Measurements from ENCODE around the gene AQP9. TPM values are rescaled to one million over a fixed set of nuclear protein-coding genes. Genes with fewer than 3 reads are reported as not detected.

Gene AQP9
- total and polyA plus RNA-seq, 2 experiments from 2014 or later = 0.57 to 0.60 TPM

DNA sequence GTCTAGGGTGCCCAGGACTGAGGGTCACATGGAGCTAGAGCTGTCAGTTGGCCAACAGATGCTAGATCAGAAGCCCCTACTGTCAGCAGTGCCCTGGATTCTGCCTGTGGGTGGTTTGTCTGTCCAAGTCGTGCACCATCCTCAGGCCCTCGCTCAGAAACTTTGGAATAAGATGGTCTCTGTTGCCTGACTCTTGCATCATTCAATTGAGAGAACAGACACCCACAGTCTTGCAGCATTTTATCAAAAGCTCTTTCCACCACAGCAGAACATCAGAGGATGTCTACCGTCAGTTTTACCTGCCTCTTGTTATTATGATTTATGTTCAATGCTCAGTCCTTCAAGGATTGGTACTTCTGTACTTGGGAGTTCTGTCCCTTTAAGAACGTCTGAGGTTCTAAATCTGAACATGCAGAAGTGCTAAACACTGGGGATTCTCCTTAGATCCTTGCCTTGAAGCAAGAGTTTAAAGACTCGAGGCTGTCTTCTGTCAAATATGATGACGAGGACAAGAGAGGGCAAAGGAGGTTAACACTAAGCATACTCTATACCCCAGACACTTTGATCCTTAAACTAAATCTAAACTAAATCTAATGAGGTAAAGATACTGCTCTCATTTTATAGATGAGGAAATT lies 4.8 kb downstream of the AQP9 start:
- Histone ChIP-seq H4K20me1 (ENCODE audit: insufficient read depth, poor library complexity, severe bottlenecking) (no peaks in the 10 kb centered on the region), H3K36me3 (replicated peaks; ENCODE audit: insufficient read depth, low read depth) (no peaks in the 10 kb centered on the region), H3K27me3 (peaks cover 5% of the 10 kb centered on the region), H3K4me1 (ENCODE audit: insufficient read depth) (no peaks in the 10 kb centered on the region), H3K9me3 (ENCODE audit: low read depth) (no peaks in the 10 kb centered on the region), H2AFZ (no peak overlapping the region), H3K4me3 (no peak overlapping the region), H3K79me2 (no peaks in the 10 kb centered on the region), H3K9me2 (replicated peaks; ENCODE audit: insufficient read depth) (no peaks in the 10 kb centered on the region), H3K4me2 (no peak overlapping the region), H3K27ac (no peak overlapping the region)
- DNase-seq (ENCODE audit: low spot score) = no peak
- TF ChIP-seq, protein P1, sequence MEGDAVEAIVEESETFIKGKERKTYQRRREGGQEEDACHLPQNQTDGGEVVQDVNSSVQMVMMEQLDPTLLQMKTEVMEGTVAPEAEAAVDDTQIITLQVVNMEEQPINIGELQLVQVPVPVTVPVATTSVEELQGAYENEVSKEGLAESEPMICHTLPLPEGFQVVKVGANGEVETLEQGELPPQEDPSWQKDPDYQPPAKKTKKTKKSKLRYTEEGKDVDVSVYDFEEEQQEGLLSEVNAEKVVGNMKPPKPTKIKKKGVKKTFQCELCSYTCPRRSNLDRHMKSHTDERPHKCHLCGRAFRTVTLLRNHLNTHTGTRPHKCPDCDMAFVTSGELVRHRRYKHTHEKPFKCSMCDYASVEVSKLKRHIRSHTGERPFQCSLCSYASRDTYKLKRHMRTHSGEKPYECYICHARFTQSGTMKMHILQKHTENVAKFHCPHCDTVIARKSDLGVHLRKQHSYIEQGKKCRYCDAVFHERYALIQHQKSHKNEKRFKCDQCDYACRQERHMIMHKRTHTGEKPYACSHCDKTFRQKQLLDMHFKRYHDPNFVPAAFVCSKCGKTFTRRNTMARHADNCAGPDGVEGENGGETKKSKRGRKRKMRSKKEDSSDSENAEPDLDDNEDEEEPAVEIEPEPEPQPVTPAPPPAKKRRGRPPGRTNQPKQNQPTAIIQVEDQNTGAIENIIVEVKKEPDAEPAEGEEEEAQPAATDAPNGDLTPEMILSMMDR (IDR thresholded peaks at IDR 0.05; ENCODE audit: poor library complexity) = no peak
- TF ChIP-seq EZH2 (IDR thresholded peaks at IDR 0.05; ENCODE audit: borderline replicate concordance) (no peak), EZH2phosphoT487 (IDR thresholded peaks at IDR 0.05; ENCODE audit: low read depth, severe bottlenecking, unreplicated experiment) (no peak)
- 67% methylated on average over 6 of the region's 6 CpGs for WGBS (ENCODE audit: low lambda C conversion rate, missing lambda C conversion rate)

DNA sequence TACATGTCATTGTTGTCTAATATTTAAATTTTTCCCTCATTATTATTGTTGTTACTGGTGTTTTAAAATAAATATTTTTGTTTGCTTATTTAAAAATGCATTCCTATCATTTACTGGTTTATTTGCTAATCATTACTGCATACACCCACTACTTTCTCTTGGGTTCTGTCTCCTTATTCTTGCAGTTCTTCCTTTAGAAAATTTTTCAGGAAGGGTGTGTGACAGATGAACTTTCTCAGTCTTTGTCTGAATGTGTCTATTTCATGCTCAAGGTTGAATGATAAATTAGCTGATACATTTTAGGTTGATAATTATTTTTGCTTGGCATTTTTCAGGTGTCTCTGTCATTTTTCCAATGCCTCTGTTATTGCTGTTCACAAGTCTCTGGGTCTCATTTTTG lies 7.4 kb downstream of the AQP9 start:
- Histone ChIP-seq H3K9me2 (replicated peaks; ENCODE audit: insufficient read depth) (no peaks in the 10 kb centered on the region), H3K36me3 (replicated peaks; ENCODE audit: insufficient read depth, low read depth) (no peaks in the 10 kb centered on the region), H3K4me1 (ENCODE audit: insufficient read depth) (no peaks in the 10 kb centered on the region), H3K27me3 (no peaks in the 10 kb centered on the region), H3K9me3 (ENCODE audit: low read depth) (no peaks in the 10 kb centered on the region), H3K79me2 (no peaks in the 10 kb centered on the region), H4K20me1 (ENCODE audit: insufficient read depth, poor library complexity, severe bottlenecking) (no peaks in the 10 kb centered on the region), H3K4me2 (no peak overlapping the region), H2AFZ (no peak overlapping the region), H3K4me3 (no peak overlapping the region), H3K27ac (no peak overlapping the region)
- no peak for DNase-seq (ENCODE audit: low spot score)
- TF ChIP-seq EZH2phosphoT487 (IDR thresholded peaks at IDR 0.05; ENCODE audit: low read depth, severe bottlenecking, unreplicated experiment) = no peak

DNA sequence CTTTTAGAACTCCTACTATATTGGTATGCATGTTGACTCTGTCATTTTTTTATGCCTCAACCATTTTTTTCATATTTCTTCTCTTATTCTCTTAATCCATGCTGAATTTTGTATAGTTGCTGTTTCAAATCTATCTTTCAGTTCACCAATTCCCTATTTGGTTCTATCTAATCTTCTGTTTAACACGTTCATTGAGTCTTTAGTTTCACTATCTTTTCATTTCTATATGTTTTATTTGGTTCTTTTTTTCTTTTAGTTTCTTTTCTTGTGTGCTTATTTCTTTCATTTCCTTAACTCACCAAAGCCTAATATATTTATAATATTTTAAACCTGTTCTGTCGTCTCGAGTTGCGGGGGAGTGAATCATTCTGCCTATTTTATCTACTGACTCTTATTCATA lies 8.0 kb downstream of the AQP9 start:
- Histone ChIP-seq H3K4me2 (no peak overlapping the region), H3K9me2 (replicated peaks; ENCODE audit: insufficient read depth) (no peaks in the 10 kb centered on the region), H4K20me1 (ENCODE audit: insufficient read depth, poor library complexity, severe bottlenecking) (no peaks in the 10 kb centered on the region), H3K9me3 (ENCODE audit: low read depth) (no peaks in the 10 kb centered on the region), H3K79me2 (no peaks in the 10 kb centered on the region), H3K27me3 (no peaks in the 10 kb centered on the region), H3K36me3 (replicated peaks; ENCODE audit: insufficient read depth, low read depth) (no peaks in the 10 kb centered on the region), H2AFZ (no peak overlapping the region), H3K4me3 (no peak overlapping the region), H3K27ac (no peak overlapping the region), H3K4me1 (ENCODE audit: insufficient read depth) (no peaks in the 10 kb centered on the region)
- no peak for DNase-seq (ENCODE audit: low spot score)
- TF ChIP-seq EZH2phosphoT487 (IDR thresholded peaks at IDR 0.05; ENCODE audit: low read depth, severe bottlenecking, unreplicated experiment) = no peak
- TF ChIP-seq EZH2 (IDR thresholded peaks at IDR 0.05; ENCODE audit: borderline replicate concordance) = no peak
- TF ChIP-seq, protein P1 (IDR thresholded peaks at IDR 0.05; ENCODE audit: poor library complexity) = no peak
- WGBS (ENCODE audit: low lambda C conversion rate, missing lambda C conversion rate) = 97% methylated on average over 4 of the region's 4 CpGs

DNA sequence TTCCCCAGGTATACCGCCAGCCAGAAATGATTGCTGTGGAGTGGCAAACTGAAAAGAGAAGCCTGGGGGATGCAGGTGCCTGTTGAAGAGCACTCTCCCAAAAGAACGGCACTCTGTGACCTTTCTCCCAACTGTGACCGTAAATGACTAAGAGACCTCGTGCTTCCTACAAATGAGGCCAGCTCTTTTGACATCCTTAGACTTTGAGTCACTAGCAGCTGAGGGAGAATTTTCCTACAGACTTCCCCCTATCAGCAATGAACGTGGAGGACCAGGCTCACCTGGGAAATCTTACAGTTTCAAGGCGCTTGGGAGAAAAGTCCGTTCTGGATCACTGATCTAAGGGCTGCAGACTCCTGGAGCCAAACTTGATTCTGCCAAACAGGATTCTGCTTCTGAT lies 8.6 kb downstream of the AQP9 start:
- Histone ChIP-seq H2AFZ (no peak overlapping the region), H4K20me1 (ENCODE audit: insufficient read depth, poor library complexity, severe bottlenecking) (no peaks in the 10 kb centered on the region), H3K27ac (no peak overlapping the region), H3K27me3 (no peaks in the 10 kb centered on the region), H3K4me1 (ENCODE audit: insufficient read depth) (no peaks in the 10 kb centered on the region), H3K79me2 (no peaks in the 10 kb centered on the region), H3K4me2 (no peak overlapping the region), H3K36me3 (replicated peaks; ENCODE audit: insufficient read depth, low read depth) (no peaks in the 10 kb centered on the region), H3K9me3 (ENCODE audit: low read depth) (no peaks in the 10 kb centered on the region), H3K9me2 (replicated peaks; ENCODE audit: insufficient read depth) (no peaks in the 10 kb centered on the region), H3K4me3 (no peak overlapping the region)
- 77% methylated on average over 7 of the region's 7 CpGs for WGBS (ENCODE audit: low lambda C conversion rate, missing lambda C conversion rate)
- TF ChIP-seq EZH2 (IDR thresholded peaks at IDR 0.05; ENCODE audit: borderline replicate concordance) = no peak
- no peak for TF ChIP-seq EZH2phosphoT487 (IDR thresholded peaks at IDR 0.05; ENCODE audit: low read depth, severe bottlenecking, unreplicated experiment)
- TF ChIP-seq, protein P1 (IDR thresholded peaks at IDR 0.05; ENCODE audit: poor library complexity) = no peak
- DNase-seq (ENCODE audit: low spot score) = peak; percentile 25

All from hepatocyte (in vitro differentiated cells).